GM13977 (cell line): Measurements from ENCODE around the gene MYH7.

Experiments used
- DNase-seq: peaks from one replicate; pipeline ENCODE4 v3.0.0; 2012; ENCODE audit warnings: low spot score
- CTCF ChIP-seq: IDR thresholded peaks from 2 replicates; pipeline ENCODE4 v1.5.1; 2012; ENCODE audit warnings: mild to moderate bottlenecking, control low read depth; ENCODE audit not compliant: insufficient read depth; ENCODE audit errors: extremely low read depth, missing control alignments
- in situ Hi-C: fragments of 300-500 bp; cut with MboI; formaldehyde crosslinking; loops from one replicate; pipeline ENCODE4 v1.12.0; 2022; ENCODE audit warnings: low sequenced_read_pairs, low pct_unique_long_range_greater_than_20kb, mixed read lengths, inconsistent platforms; ENCODE audit not compliant: unreplicated experiment

MYH7 gene

DNA sequence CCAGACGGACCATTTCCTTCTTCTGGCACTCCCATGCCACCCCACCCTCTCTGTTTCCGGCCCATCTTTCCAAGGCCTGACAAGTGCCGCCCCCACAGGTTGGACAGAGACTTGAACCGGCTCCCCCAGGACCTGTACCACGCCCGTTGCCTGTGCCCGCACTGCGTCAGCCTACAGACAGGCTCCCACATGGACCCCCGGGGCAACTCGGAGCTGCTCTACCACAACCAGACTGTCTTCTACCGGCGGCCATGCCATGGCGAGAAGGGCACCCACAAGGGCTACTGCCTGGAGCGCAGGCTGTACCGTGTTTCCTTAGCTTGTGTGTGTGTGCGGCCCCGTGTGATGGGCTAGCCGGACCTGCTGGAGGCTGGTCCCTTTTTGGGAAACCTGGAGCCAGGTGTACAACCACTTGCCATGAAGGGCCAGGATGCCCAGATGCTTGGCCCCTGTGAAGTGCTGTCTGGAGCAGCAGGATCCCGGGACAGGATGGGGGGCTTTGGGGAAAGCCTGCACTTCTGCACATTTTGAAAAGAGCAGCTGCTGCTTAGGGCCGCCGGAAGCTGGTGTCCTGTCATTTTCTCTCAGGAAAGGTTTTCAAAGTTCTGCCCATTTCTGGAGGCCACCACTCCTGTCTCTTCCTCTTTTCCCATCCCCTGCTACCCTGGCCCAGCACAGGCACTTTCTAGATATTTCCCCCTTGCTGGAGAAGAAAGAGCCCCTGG lies 59.8 kb downstream of the MYH7 start:
- in situ Hi-C loops, result no loop called here
- no peak for TF ChIP-seq CTCF
- DNase-seq, result no peak

- TF ChIP-seq CTCF, result no peak
- in situ Hi-C loops, result no loop called here
- no peak for DNase-seq
Observed at GRCh38 chr14:23373041-23373440, 62.4 kb downstream of the MYH7 start.

DNA sequence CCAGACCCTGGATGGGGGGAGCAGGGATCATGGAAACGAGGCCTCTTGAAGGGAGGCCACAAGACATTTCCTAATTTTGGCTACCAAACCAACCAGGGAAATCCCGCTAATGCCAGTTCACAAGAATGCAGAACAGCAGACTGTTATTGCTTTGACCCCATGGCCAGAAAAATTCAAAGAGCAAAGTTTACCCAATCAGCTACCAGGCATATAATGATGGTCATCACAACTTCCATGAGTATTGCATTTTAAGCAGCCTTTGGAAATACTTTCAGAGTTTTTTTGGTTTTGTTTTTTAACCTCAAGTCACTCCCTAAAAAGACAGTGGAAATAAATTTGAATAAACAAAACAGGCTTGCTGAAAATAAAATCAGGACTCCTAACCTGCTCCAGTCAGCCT lies 63.0 kb downstream of the MYH7 start, which contains the start of gene IL25:
IL25 (plus strand) TSS at position 301 of the 400 bp plus-strand sequence.
- in situ Hi-C loops, result no loop called here
- TF ChIP-seq CTCF, result no peak
- no peak for DNase-seq

- TF ChIP-seq CTCF, result no peak
- no peak for DNase-seq
- in situ Hi-C loops, result no loop called here
Observed at GRCh38 chr14:23371865-23372264, 63.6 kb downstream of the MYH7 start.

DNA sequence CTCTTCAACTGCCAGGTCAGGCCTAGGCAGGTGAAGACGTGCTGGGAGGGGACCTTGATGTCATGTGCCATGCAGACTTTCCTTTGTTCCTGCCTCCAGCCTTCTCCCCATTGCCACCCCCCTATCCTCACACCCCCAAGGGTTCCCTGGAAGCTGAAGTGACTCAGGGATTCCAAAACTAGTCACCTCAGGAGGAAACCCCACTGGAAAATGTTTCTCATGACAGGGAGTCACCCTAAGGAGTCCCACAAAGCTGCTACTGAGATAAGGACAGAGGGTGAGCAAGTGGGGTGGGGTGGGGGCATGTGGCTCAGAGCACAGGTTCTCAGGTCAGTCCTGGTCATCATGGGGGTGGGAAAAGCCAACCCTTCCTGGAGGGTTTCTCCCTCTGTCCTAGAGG lies 65.2 kb downstream of the MYH7 start:
- TF ChIP-seq CTCF, result no peak
- DNase-seq, result no peak
- in situ Hi-C loops, result no loop called here

DNA sequence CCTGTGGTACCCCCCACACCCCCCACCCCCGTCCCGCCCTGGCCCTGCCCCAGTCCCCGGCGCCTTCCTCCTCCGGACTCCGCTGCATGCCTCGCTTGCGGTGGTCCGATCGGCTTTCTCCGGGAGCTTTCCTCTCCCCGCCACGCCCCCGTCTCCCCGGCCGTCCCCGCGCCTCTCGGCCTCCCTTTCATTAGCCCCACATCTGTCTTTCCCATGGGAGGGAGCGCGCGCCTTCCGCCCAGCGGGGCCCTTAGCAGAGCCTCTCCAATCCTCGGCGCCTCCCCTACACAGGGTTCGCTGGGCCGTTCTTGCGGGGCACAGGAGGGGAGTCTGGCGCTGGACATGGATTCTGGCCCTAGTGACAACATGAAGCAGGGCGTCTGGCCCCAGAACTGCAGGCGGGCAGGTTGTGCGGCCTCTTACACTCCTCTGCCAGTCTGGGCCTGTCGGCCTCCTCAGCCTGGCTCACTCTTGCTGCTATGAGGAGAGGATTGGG lies 69.0 kb downstream of the MYH7 start:
- in situ Hi-C loops, result no loop called here
- no peak for DNase-seq
- no peak for TF ChIP-seq CTCF
